ENCODE data around the gene CPLX1. TPM values are rescaled to one million over a fixed set of nuclear protein-coding genes. Genes with fewer than 3 reads are reported as not detected.

Gene CPLX1
- total RNA-seq, 4 donors from 2014 or later: 0.35 to 0.67 TPM; not detected in 2

DNA sequence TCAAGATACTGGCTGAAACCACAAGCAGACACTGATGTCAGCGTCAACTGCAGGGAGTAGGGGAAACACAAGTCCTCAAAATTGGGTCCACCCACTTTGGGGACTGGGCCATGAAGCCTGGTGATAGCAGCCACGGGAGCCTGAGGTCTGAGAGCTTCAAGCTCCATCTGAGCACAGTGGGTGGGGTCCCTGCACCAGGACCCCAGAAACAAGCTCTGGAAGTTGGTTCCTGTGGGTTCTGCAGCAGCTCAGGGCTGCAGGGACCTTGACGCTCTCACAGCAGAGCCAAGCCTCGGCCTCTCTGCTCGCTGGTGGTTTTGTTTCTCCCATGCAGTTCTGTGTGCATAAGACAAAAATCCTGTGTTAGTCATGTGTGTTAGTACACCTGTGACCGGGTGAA lies 54.5 kb downstream of the CPLX1 start:
- Histone ChIP-seq H3K9me3 (no peaks in the 10 kb centered on the region), H3K36me3 (peaks cover 0 to 50% (median 0%) of the 10 kb centered on the region in 3 donors), H3K27ac (no peak overlapping the region), H3K27me3 (no peaks in the 10 kb centered on the region), H3K4me3 (no peak overlapping the region), H3K4me1 (peaks cover 0 to 13% (median 0%) of the 10 kb centered on the region in 4 donors)
- TF ChIP-seq, protein P1, sequence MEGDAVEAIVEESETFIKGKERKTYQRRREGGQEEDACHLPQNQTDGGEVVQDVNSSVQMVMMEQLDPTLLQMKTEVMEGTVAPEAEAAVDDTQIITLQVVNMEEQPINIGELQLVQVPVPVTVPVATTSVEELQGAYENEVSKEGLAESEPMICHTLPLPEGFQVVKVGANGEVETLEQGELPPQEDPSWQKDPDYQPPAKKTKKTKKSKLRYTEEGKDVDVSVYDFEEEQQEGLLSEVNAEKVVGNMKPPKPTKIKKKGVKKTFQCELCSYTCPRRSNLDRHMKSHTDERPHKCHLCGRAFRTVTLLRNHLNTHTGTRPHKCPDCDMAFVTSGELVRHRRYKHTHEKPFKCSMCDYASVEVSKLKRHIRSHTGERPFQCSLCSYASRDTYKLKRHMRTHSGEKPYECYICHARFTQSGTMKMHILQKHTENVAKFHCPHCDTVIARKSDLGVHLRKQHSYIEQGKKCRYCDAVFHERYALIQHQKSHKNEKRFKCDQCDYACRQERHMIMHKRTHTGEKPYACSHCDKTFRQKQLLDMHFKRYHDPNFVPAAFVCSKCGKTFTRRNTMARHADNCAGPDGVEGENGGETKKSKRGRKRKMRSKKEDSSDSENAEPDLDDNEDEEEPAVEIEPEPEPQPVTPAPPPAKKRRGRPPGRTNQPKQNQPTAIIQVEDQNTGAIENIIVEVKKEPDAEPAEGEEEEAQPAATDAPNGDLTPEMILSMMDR (IDR thresholded peaks at IDR 0.05): no peak
- no peak for DNase-seq

DNA sequence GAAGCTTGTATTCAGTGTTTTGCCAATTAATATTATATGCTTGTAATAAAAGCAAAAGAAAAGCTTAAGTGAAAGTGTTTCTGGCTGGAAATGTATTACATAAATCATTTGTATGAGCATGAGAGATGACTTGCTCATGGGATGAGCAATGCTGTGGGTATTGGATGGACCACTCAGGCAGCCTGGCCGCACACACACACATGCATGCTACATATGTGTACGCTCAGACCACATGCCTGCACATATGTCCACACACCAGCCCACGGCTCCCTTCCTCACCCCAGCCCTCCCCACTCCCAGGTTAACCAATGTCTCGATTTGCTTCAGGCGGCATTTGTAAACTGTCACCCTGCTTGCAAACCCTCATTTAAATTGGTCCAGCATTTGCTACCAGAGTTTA lies 55.9 kb downstream of the CPLX1 start:
- H3K9me3 ChIP-seq: no peaks in the 10 kb centered on the region

DNA sequence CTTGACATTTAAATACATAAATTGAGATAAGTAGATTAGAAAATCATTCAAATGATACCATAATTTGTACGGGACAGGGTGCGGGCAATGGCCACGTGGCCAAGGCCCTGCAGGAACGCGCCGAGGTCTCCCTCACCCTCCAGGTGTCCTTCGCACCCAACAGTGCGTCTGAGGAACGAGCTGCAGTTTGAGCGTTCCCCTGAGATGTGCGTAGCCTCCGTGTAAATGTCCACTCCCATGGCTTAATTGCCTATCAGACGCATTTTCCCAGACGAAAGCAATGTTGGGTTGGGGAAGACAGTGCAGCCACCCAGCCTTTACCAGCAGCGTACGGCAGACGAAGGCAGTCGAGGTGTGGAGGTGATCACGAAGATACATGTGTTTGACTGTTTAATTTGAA lies 56.4 kb downstream of the CPLX1 start:
- peaks cover 0 to 52% (median 0%) of the 10 kb centered on the region in 3 donors for H3K36me3 ChIP-seq
- DNase-seq: no peak
- H3K27me3 ChIP-seq: no peaks in the 10 kb centered on the region
- H3K4me3 ChIP-seq: no peak overlapping the region
- no peak overlapping the region for H3K27ac ChIP-seq
- no peaks in the 10 kb centered on the region for H3K9me3 ChIP-seq
- peaks cover 0 to 13% (median 0%) of the 10 kb centered on the region in 4 donors for H3K4me1 ChIP-seq
- TF ChIP-seq, protein P1 (IDR thresholded peaks at IDR 0.05): no peak
- no peak for TF ChIP-seq POLR2A (IDR thresholded peaks at IDR 0.05)

More for the DNA sequence above, 55.9 kb downstream of the CPLX1 start:
- H3K27ac ChIP-seq: no peak overlapping the region
- H3K4me3 ChIP-seq: no peak overlapping the region
- H3K4me1 ChIP-seq: peaks cover 0 to 13% (median 0%) of the 10 kb centered on the region in 4 donors
- peaks cover 0 to 52% (median 0%) of the 10 kb centered on the region in 3 donors for H3K36me3 ChIP-seq
- H3K27me3 ChIP-seq: no peaks in the 10 kb centered on the region
- TF ChIP-seq POLR2A (IDR thresholded peaks at IDR 0.05): no peak
- TF ChIP-seq, protein P1 (IDR thresholded peaks at IDR 0.05): no peak
- no peak for DNase-seq

DNA sequence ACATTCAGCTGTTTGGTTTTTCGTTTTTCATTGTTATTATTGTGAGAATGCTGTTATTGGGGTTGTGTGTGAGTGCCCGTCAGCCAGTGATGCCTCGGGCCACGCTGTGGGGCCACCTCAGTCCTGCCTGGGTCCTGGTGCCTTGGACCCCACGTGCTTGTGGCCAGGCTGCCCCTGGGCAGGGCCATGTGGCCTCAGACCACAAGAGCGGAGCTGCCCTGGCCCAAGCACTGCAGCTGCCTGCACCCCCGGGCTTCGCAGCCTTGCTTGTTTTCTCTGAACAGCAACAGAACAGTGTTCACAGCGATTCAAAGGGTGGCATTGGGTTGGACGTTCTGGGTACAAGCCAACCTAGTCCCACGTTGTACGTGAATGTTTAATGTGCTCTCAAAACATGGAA lies 56.9 kb downstream of the CPLX1 start:
- Histone ChIP-seq H3K9me3 (no peaks in the 10 kb centered on the region), H3K4me1 (peaks cover 0 to 13% (median 0%) of the 10 kb centered on the region in 4 donors), H3K4me3 (no peak overlapping the region), H3K27me3 (no peaks in the 10 kb centered on the region), H3K36me3 (peaks cover 0 to 56% (median 0%) of the 10 kb centered on the region in 3 donors), H3K27ac (no peak overlapping the region)
- no peak for DNase-seq
- TF ChIP-seq POLR2A (IDR thresholded peaks at IDR 0.05): no peak
- TF ChIP-seq, protein P1 (IDR thresholded peaks at IDR 0.05): no peak

DNA sequence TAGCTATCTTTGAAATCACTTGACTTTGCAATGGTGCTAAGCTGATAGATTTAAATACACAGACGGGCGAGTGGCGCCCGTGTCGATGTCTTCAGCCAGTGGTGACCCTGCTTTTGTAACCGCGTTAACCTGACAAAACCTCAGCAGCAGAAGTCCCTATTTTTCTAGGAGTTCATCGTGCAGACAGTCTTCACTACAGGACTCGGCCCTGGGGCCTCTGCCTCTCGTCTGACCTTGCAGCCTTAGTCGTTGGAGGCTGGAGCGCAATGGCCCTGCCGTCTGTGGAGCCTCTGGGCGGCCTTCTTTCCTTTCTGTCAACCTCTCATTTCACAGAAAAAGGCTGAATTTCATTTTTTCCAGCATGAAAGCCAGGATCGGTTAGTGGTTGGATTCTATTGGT lies 57.9 kb downstream of the CPLX1 start:
- DNase-seq: no peak
- TF ChIP-seq, protein P1 (IDR thresholded peaks at IDR 0.05): no peak
- no peak for TF ChIP-seq POLR2A (IDR thresholded peaks at IDR 0.05)
- Histone ChIP-seq H3K27ac (no peak overlapping the region), H3K27me3 (no peaks in the 10 kb centered on the region), H3K9me3 (no peaks in the 10 kb centered on the region), H3K4me3 (no peak overlapping the region), H3K36me3 (peaks cover 0 to 59% (median 0%) of the 10 kb centered on the region in 3 donors), H3K4me1 (peaks cover 0 to 5% (median 0%) of the 10 kb centered on the region in 4 donors)
